SK-MEL-5 (cell line): ENCODE measurements around the gene DNLZ. TPM values are rescaled to one million over a fixed set of nuclear protein-coding genes. Genes with fewer than 3 reads are reported as not detected.

ENCODE experiments used
- DNase-seq: peaks from one replicate; pipeline ENCODE4 v3.0.0-alpha.2; 2016; ENCODE audit warnings: low read depth, low spot score
- in situ Hi-C: cut with HindIII; loops from 2 replicates; pipeline ENCODE4 v1.10.0; 2016; ENCODE audit warnings: low sequenced_read_pairs, high pct_unique_total_duplicates, low pct_unique_long_range_greater_than_20kb
- total RNA-seq: library from RNA; depleted of rRNA; stranded (reverse); fragments of >200 nt; shearing (Covaris generic); gene quantifications from 2 replicates; pipeline ENCODE4 v1.2.3, GENCODE V29; 2014

DNLZ gene
- total RNA-seq, 1 experiment from 2014 or later = 35.1 TPM

DNA sequence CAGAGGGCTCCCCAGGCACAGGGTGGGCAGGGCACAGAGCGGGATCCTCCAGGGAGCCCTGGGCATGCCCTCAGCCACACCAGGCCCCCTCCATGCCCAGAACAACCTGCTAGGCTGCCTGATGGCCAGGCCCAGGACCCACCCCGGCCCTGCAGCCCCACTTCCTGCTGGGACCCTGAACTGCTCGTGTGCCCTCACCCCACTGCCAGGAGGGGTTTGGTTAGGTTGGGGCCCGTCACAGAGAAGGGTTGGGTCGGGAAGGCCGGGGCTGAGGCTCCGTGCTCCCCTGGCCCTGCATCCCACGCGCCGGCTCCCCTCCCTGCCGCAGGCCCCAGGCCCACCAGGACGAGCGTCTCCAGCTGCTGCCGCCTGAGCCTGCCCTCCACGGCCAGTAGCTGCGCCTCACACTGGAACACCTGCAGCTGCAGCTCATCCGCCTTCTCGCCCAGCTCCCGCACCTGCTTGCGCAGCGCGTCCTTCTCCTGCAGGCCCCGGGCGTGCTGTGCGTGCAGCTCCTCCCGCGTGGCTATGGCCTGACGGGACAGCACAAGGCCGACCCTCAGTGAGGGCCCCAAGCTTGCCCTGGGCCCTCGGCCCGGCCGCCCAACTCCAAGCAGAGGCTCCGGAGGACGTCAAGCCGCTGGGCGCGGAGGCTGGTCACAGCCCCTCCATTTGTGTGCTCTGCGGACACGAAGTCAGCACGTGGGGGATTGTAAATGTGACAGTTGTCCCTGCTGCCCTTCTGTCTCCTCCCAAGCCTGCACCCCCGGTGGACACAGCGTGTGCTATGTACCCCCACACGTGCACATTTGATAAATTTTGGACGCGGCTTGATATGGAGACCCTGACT lies 4.0 kb upstream of the DNLZ start:
- in situ Hi-C loops = no loop called here
- DNase-seq = no peak

GRCh38 chr9:136366826-136367225 lies 3.3 kb upstream of the DNLZ start:
- DNase-seq = no peak
- in situ Hi-C loops = no loop called here

GRCh38 chr9:136365775-136366222 lies 2.3 kb upstream of the DNLZ start:
- DNase-seq = no peak
- in situ Hi-C loops = no loop called here

- in situ Hi-C loops = no loop called here
- no peak for DNase-seq
Observed at GRCh38 chr9:136364942-136365774, 1.6 kb upstream of the DNLZ start.

DNA sequence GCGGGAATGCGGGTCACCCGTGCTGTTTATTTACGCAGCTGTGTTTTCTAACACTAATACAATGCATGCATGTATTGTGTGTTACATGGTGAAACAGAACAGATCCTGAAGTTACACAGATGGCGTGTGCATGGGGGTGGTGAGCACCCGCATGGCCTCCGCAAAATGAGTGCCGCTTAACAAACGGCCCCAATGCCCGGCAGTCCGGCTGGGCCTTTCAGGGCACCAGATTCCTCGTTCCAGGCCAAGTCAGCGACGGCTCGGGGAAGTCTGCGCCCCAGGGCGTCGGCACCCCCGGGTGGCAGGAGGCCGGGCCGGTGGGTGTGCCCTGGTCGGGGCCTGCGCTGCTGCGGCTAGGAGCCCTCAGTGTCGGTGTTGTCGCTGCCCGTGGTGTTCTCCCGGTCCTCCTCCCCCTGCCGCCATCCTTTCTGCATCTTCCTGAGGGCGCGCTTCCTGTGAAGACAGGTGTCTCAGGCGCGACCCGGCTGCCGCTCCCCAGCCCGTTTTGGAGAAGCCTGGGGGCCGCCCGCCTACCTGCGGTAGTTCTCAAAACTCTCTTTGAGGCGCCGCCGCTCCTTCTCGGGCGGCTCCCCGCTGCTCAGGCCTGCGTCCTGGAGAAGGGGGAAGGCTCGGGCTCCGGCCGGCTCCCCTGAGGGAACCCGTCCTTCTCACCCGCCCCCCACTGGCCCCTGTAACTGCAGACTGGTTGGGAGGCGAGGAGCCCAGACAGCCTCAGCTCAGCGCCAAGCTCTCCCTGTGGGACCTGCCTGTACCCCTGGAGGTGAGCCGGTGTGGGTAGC lies 605 bp upstream of the DNLZ start:
- in situ Hi-C loops = no loop called here
- DNase-seq = no peak

- no peak for DNase-seq
- in situ Hi-C loops = no loop called here
Observed at GRCh38 chr9:136362450-136362784, 1.1 kb downstream of the DNLZ start.

DNA sequence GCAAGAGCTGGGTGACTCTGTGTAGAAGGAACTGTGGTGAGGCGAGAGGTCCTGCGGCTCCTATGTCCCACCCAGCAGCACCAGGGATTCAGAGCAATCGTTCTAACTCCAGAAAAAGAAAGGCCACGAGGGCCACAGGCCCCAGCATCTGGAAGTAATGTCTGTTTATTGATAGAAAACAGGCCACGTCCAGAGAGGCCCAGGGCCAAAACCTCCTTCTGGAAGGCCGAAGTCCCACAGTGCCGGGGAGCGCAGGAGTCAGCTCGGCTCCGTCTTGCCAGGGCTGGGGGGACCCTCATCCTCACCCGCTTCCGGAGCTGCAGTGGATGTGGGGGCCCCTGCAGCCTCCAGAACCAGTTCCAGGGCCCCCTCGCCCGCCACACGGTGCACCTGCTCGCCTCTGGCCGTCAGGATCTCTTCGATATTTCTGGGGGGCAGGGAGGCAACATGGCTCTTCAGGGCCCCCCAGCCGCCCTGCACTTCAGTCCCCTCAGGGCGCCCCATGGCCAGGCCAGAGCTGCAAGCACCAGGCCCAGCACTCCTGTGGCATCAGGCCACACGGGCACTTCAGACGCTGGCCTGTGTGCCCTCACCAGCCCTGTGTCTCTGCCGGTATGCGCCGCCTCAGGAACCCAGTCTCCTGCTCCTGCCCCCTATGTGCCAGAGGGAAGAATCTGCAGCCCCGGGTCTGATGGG lies 1.6 kb downstream of the DNLZ start:
- in situ Hi-C loops = no loop called here
- DNase-seq = no peak

DNA sequence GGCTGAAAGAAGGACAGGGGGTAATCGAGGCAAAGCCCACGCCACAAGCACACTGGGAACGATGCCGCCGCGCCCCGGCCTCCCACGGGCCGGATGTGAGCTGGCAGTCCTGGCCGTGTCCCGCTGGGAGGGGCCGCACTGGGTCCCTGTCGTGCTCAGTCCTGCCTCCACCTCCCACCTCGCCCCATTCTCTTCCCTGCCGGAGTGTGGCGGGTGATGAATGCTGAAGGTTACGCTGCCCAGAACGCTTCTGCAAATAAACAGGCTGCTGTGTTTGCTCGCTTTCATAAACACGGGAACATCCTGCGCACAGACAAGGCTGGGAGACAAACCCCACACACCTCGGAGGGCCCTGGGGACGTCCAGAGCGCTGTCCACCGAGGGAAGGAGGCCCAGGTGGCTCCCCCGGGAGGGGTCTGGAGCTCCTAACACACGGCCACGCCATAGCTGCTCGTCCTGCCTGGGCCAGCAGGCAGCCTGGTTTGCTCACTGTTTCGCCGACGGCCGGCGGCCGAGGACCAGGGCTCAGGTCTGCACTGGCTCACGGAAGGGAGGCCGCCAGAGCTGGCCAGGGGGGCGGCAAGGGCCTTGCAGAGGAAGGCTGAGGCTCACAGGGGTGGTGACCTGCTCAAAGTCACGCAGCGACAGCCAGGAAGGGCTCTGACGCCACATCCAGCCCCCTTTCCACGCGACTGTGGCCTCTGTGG lies 2.3 kb downstream of the DNLZ start:
- in situ Hi-C loops = no loop called here
- DNase-seq = no peak

DNA sequence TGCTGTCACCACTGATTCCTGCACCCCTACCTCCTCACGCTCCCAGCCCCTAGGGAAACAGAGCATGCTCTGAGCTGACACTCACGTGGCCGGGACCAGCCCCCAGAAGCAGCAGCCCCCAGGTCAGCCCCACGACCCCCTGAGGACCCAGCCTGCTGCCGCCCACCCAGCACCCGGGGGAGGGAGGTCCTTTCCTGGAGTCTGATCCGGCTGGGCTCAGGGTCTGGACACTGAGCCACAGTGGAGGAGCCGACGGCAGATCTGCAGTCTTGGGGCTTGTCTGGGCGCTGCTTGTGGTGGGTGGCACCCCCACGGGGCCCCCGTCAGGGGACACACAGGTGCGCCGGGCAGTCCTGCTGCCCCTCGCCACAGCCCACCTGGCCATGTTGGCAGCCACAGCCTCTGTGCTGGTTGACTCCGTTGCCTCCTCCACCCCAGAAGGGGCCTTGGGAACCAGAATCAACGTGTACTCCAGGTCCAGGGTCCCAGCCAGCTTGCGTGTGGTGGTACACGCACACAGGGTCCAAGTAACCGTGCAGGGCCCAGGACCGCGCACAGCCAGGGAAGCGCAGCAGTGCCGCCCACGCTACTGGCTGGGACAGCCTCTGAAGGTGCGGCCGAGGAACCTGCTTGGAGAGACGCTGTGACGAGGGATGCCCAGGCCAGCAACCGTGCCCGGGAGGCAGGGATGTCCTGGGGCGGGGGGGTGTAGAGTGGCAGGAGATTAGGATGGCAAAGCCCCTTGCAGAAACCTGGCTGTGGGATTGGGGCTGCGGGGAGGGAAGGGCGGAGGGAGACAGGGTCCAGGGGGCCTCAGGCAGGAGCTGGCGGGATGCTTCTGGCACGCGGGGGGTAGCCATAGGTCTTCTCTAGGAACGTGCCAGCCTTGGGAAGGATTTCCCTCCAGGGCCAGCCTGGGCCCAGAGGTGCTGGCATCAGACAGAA lies 3.5 kb downstream of the DNLZ start:
- DNase-seq = no peak
- in situ Hi-C loops = no loop called here

- DNase-seq = no peak
- in situ Hi-C loops = no loop called here
Observed at GRCh38 chr9:136358888-136359287, 4.7 kb downstream of the DNLZ start.

- no peak for DNase-seq
- in situ Hi-C loops = no loop called here
Observed at GRCh38 chr9:136358016-136358415, 5.5 kb downstream of the DNLZ start.

- in situ Hi-C loops = no loop called here
- DNase-seq = no peak
Observed at GRCh38 chr9:136357202-136357725, 6.3 kb downstream of the DNLZ start.

- no peak for DNase-seq
- in situ Hi-C loops = no loop called here
Observed at GRCh38 chr9:136355616-136356557, 7.7 kb downstream of the DNLZ start.

GRCh38 chr9:136354592-136355085 lies 8.9 kb downstream of the DNLZ start:
- no peak for DNase-seq
- in situ Hi-C loops = no loop called here
